ENCODE results near the gene DAND5. TPM values are rescaled to one million over a fixed set of nuclear protein-coding genes. Genes with fewer than 3 reads are reported as not detected.

The DAND5 gene
- total and polyA plus RNA-seq, 2 of the 13 experiments (the other 11 are each of a cell fraction or from before 2014, with no cell fraction given): 0.04 TPM; not detected in 1

DNA sequence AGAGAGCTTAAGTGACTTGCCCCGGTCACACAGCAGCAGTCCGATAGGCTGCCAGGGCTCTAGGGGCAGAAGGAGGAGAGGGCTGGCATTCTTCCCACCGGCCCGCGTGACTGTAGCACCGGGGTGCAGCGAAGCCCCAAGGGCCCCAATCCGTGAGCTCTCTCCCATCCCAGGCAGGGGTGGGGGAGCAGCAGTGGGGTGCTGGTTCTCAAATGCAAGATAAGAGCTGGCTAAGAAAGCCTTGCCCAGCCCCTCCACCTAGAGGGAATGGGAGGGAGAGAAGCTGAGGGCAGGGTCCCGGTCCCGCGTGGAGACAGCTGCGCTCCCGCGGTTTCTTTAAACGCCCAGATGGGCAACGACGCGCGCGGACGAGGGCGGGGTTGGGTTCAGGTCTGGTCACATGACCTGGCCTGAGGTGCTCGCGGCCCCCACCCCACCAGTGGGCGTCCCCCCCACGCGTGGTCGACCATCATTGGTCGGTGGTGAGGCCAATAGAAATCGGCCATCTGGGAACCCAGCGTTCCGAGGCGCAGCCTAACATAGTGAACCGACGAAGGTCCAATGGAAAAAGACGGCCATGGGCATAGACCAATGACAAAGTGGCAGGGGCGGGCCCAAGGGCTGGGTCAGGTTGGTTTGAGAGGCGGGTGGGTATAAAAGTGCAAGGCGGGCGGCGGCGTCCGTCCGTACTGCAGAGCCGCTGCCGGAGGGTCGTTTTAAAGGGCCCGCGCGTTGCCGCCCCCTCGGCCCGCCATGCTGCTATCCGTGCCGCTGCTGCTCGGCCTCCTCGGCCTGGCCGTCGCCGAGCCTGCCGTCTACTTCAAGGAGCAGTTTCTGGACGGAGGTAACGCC is 31.2 kb upstream of the DAND5 start, which contains the start of gene CALR (continued):
- TF ChIP-seq, protein P1, sequence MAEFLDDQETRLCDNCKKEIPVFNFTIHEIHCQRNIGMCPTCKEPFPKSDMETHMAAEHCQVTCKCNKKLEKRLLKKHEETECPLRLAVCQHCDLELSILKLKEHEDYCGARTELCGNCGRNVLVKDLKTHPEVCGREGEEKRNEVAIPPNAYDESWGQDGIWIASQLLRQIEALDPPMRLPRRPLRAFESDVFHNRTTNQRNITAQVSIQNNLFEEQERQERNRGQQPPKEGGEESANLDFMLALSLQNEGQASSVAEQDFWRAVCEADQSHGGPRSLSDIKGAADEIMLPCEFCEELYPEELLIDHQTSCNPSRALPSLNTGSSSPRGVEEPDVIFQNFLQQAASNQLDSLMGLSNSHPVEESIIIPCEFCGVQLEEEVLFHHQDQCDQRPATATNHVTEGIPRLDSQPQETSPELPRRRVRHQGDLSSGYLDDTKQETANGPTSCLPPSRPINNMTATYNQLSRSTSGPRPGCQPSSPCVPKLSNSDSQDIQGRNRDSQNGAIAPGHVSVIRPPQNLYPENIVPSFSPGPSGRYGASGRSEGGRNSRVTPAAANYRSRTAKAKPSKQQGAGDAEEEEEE (CRISPR knock-in tag; IDR thresholded peaks at IDR 0.05; ENCODE audit: borderline replicate concordance): no peak
- TF ChIP-seq KAT8 (CRISPR knock-in tag; IDR thresholded peaks at IDR 0.05): peak; percentile 87
- peak; percentile 19; the same call in 1 of the 2 replicates for TF ChIP-seq SP5 (CRISPR knock-in tag; IDR thresholded peaks at IDR 0.05; ENCODE audit: borderline replicate concordance, low read depth)
- TF ChIP-seq, protein P2, sequence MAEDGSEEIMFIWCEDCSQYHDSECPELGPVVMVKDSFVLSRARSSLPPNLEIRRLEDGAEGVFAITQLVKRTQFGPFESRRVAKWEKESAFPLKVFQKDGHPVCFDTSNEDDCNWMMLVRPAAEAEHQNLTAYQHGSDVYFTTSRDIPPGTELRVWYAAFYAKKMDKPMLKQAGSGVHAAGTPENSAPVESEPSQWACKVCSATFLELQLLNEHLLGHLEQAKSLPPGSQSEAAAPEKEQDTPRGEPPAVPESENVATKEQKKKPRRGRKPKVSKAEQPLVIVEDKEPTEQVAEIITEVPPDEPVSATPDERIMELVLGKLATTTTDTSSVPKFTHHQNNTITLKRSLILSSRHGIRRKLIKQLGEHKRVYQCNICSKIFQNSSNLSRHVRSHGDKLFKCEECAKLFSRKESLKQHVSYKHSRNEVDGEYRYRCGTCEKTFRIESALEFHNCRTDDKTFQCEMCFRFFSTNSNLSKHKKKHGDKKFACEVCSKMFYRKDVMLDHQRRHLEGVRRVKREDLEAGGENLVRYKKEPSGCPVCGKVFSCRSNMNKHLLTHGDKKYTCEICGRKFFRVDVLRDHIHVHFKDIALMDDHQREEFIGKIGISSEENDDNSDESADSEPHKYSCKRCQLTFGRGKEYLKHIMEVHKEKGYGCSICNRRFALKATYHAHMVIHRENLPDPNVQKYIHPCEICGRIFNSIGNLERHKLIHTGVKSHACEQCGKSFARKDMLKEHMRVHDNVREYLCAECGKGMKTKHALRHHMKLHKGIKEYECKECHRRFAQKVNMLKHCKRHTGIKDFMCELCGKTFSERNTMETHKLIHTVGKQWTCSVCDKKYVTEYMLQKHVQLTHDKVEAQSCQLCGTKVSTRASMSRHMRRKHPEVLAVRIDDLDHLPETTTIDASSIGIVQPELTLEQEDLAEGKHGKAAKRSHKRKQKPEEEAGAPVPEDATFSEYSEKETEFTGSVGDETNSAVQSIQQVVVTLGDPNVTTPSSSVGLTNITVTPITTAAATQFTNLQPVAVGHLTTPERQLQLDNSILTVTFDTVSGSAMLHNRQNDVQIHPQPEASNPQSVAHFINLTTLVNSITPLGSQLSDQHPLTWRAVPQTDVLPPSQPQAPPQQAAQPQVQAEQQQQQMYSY (CRISPR knock-in tag; IDR thresholded peaks at IDR 0.05): no peak
- TF ChIP-seq FOXM1 (CRISPR knock-in tag; IDR thresholded peaks at IDR 0.05): no peak
- TF ChIP-seq PHF8 (CRISPR knock-in tag; IDR thresholded peaks at IDR 0.05): peak; percentile 91
- TF ChIP-seq CEBPG (CRISPR knock-in tag; IDR thresholded peaks at IDR 0.05): no peak
- no peak for TF ChIP-seq NR3C1 (CRISPR knock-in tag; IDR thresholded peaks at IDR 0.05)
- TF ChIP-seq TEAD2 (CRISPR knock-in tag; IDR thresholded peaks at IDR 0.05): no peak
- no peak for TF ChIP-seq ZKSCAN1 (IDR thresholded peaks at IDR 0.05; ENCODE audit: low read length)
- TF ChIP-seq, protein P3, sequence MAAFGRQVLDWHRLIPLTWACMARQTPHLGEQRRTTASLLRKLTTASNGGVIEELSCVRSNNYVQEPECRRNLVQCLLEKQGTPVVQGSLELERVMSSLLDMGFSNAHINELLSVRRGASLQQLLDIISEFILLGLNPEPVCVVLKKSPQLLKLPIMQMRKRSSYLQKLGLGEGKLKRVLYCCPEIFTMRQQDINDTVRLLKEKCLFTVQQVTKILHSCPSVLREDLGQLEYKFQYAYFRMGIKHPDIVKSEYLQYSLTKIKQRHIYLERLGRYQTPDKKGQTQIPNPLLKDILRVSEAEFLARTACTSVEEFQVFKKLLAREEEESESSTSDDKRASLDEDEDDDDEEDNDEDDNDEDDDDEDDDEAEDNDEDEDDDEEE (CRISPR knock-in tag; IDR thresholded peaks at IDR 0.05): no peak
- TF ChIP-seq WIZ (CRISPR knock-in tag; IDR thresholded peaks at IDR 0.05): no peak
- peak; percentile 74; the same call in 1 of the 2 replicates for TF ChIP-seq RFXANK (CRISPR knock-in tag; IDR thresholded peaks at IDR 0.05)
- TF ChIP-seq, protein P4, sequence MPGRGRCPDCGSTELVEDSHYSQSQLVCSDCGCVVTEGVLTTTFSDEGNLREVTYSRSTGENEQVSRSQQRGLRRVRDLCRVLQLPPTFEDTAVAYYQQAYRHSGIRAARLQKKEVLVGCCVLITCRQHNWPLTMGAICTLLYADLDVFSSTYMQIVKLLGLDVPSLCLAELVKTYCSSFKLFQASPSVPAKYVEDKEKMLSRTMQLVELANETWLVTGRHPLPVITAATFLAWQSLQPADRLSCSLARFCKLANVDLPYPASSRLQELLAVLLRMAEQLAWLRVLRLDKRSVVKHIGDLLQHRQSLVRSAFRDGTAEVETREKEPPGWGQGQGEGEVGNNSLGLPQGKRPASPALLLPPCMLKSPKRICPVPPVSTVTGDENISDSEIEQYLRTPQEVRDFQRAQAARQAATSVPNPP (CRISPR knock-in tag; IDR thresholded peaks at IDR 0.05): 0 out of 2 replicates have a peak, but pooled peaks have one; percentile 15
- no peak for TF ChIP-seq TCF12 (IDR thresholded peaks at IDR 0.05)
- no peak for TF ChIP-seq TCF12 (CRISPR knock-in tag; IDR thresholded peaks at IDR 0.05)
- TF ChIP-seq PHB2 (IDR thresholded peaks at IDR 0.05; ENCODE audit: partially characterized antibody): no peak
- TF ChIP-seq, protein P5, sequence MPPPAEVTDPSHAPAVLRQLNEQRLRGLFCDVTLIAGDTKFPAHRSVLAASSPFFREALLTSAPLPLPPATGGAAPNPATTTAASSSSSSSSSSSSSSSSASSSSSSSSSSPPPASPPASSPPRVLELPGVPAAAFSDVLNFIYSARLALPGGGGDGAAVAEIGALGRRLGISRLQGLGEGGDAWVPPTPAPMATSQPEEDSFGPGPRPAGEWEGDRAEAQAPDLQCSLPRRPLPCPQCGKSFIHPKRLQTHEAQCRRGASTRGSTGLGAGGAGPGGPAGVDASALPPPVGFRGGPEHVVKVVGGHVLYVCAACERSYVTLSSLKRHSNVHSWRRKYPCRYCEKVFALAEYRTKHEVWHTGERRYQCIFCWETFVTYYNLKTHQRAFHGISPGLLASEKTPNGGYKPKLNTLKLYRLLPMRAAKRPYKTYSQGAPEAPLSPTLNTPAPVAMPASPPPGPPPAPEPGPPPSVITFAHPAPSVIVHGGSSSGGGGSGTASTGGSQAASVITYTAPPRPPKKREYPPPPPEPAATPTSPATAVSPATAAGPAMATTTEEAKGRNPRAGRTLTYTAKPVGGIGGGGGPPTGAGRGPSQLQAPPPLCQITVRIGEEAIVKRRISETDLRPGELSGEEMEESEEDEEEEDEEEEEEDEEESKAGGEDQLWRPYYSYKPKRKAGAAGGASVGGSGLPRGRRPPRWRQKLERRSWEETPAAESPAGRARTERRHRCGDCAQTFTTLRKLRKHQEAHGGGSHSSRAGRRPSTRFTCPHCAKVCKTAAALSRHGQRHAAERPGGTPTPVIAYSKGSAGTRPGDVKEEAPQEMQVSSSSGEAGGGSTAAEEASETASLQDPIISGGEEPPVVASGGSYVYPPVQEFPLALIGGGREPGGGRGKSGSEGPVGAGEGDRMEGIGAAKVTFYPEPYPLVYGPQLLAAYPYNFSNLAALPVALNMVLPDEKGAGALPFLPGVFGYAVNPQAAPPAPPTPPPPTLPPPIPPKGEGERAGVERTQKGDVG (CRISPR knock-in tag; IDR thresholded peaks at IDR 0.05; ENCODE audit: borderline replicate concordance): no peak

Data from HepG2 (cell line).